ENCODE data around the gene MYOD1. TPM values are rescaled to one million over a fixed set of nuclear protein-coding genes. Genes with fewer than 3 reads are reported as not detected.

The MYOD1 gene
- total RNA-seq, 2 experiments from 2014 or later = not detected

DNA sequence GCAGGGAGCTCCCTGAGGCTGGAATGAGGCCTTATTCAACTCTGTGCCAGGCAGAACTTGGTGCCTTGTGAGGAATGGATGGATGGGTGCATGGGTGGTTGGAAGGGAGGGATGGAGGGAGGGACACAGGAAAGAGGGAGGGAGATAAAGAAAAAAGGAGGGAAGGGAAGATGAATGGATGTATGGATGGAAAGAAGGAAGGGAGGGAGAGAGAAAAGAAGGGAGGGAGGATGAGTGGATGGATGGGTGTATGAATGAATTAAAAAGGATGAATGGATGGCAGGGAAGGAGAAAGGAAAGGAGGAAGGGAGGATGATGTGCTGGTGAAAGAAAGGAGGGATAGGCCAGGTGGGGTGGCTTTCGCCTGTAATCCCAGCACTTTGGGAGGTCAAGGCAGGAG, 49.8 kb downstream of the MYOD1 start:
- H3K4me2 ChIP-seq (ENCODE audit: low read length) = no peak overlapping the region
- H3K9me3 ChIP-seq (ENCODE audit: low read length) = no peaks in the 10 kb centered on the region
- CTCF ChIA-PET (ENCODE audit: unreplicated experiment) = no interaction called here
- H3K9me2 ChIP-seq (ENCODE audit: insufficient read depth, low read length) = no peaks in the 10 kb centered on the region
- no peak overlapping the region for H3K4me3 ChIP-seq (ENCODE audit: low read depth, low read length, poor library complexity, severe bottlenecking)
- no peak overlapping the region for H2AFZ ChIP-seq (ENCODE audit: low read length)
- POLR2A ChIA-PET = no interaction called here
- no peak for TF ChIP-seq CTCF (conservative IDR thresholded peaks at IDR 0.05; ENCODE audit: low read length)
- no peak for TF ChIP-seq EZH2phosphoT487 (IDR thresholded peaks at IDR 0.05; ENCODE audit: borderline replicate concordance, low read depth, low read length)
- BruUV-seq (replicated peaks) = no TSS peak
- intact Hi-C loops (cut with micrococcal nuclease; ENCODE audit: unreplicated experiment) = no loop called here
- no peaks in the 10 kb centered on the region for H3K79me2 ChIP-seq (ENCODE audit: insufficient read depth, low read depth, low read length)
- no peaks in the 10 kb centered on the region for H3K4me1 ChIP-seq (ENCODE audit: insufficient read depth, low read length, poor library complexity, severe bottlenecking)
- no peaks in the 10 kb centered on the region for H3K36me3 ChIP-seq (ENCODE audit: insufficient read depth, low read length)
- H4K20me1 ChIP-seq (ENCODE audit: insufficient read depth, low read length) = no peaks in the 10 kb centered on the region
- no peak for DNase-seq (ENCODE audit: low spot score)
- no peak overlapping the region for H3K27ac ChIP-seq (ENCODE audit: low read depth, low read length, poor library complexity, severe bottlenecking)

DNA sequence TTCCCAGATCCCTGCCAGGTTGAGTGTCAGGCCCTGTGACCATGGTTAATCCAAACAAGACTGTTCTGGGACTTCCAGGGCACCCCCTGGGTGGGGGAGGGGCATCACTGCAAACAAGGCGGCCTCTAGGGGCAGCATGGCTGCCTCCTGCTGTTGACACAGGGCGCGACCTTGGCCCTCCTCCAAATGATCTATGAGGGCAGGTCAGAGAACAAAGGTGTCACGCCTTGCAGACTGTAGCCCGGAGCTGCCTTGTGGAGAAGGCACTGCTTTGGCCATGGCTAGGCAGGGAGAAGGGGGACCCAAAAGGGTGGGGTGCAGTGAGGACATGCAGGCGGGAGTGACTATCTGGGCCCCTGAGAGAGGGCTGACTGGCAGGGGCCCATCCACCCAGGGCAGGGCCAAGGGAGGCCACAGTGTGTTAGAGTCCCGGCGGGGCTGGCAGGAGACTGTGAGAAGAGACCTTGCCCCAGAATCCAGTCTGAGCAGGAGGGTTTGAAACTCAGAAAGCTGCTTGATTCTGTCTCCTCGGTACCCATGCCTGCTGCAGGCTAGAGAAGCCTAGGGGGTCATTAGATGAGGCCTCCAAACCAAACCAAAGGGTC, 50.8 kb downstream of the MYOD1 start:
- Histone ChIP-seq H3K36me3 (ENCODE audit: insufficient read depth, low read length) (no peaks in the 10 kb centered on the region), H3K4me3 (ENCODE audit: low read depth, low read length, poor library complexity, severe bottlenecking) (no peak overlapping the region), H3K79me2 (ENCODE audit: insufficient read depth, low read depth, low read length) (no peaks in the 10 kb centered on the region), H2AFZ (ENCODE audit: low read length) (no peak overlapping the region), H3K4me2 (ENCODE audit: low read length) (no peak overlapping the region), H3K9me2 (ENCODE audit: insufficient read depth, low read length) (no peaks in the 10 kb centered on the region), H4K20me1 (ENCODE audit: insufficient read depth, low read length) (no peaks in the 10 kb centered on the region), H3K27ac (ENCODE audit: low read depth, low read length, poor library complexity, severe bottlenecking) (no peak overlapping the region), H3K4me1 (ENCODE audit: insufficient read depth, low read length, poor library complexity, severe bottlenecking) (no peaks in the 10 kb centered on the region), H3K9me3 (ENCODE audit: low read length) (no peaks in the 10 kb centered on the region)
- DNase-seq (ENCODE audit: low spot score) = peak; percentile 15
- CTCF ChIA-PET (ENCODE audit: unreplicated experiment) = interaction anchor here (0.7 kb wide), 1 partner anchor 41 kb away, joined by 3 read pairs; no protein-coding TSS in a partner anchor
- TF ChIP-seq EZH2phosphoT487 (IDR thresholded peaks at IDR 0.05; ENCODE audit: borderline replicate concordance, low read depth, low read length) (no peak), CTCF (conservative IDR thresholded peaks at IDR 0.05; ENCODE audit: low read length) (peak; percentile 55)
- intact Hi-C loops (cut with micrococcal nuclease; ENCODE audit: unreplicated experiment) = no loop called here
- POLR2A ChIA-PET = no interaction called here
- BruUV-seq (replicated peaks) = no TSS peak

GRCh38 chr11:17770917-17771316, 51.5 kb downstream of the MYOD1 start:
- H3K27ac ChIP-seq (ENCODE audit: low read depth, low read length, poor library complexity, severe bottlenecking) = no peak overlapping the region
- no TSS peak for BruUV-seq (replicated peaks)
- intact Hi-C loops (cut with micrococcal nuclease; ENCODE audit: unreplicated experiment) = no loop called here
- TF ChIP-seq EZH2phosphoT487 (IDR thresholded peaks at IDR 0.05; ENCODE audit: borderline replicate concordance, low read depth, low read length) = no peak
- TF ChIP-seq CTCF (conservative IDR thresholded peaks at IDR 0.05; ENCODE audit: low read length) = no peak
- no peaks in the 10 kb centered on the region for H3K9me3 ChIP-seq (ENCODE audit: low read length)
- H3K9me2 ChIP-seq (ENCODE audit: insufficient read depth, low read length) = no peaks in the 10 kb centered on the region
- H4K20me1 ChIP-seq (ENCODE audit: insufficient read depth, low read length) = no peaks in the 10 kb centered on the region
- no peaks in the 10 kb centered on the region for H3K79me2 ChIP-seq (ENCODE audit: insufficient read depth, low read depth, low read length)
- no peak overlapping the region for H2AFZ ChIP-seq (ENCODE audit: low read length)
- H3K4me1 ChIP-seq (ENCODE audit: insufficient read depth, low read length, poor library complexity, severe bottlenecking) = no peaks in the 10 kb centered on the region
- ChIA-PET POLR2A (no interaction called here), CTCF (ENCODE audit: unreplicated experiment) (interaction anchor here (0.7 kb wide), 1 partner anchor 40 kb away, joined by 3 read pairs; no protein-coding TSS in a partner anchor)
- H3K4me3 ChIP-seq (ENCODE audit: low read depth, low read length, poor library complexity, severe bottlenecking) = no peak overlapping the region
- DNase-seq (ENCODE audit: low spot score) = no peak
- no peaks in the 10 kb centered on the region for H3K36me3 ChIP-seq (ENCODE audit: insufficient read depth, low read length)
- no peak overlapping the region for H3K4me2 ChIP-seq (ENCODE audit: low read length)
